Activated CD8-positive, alpha-beta memory T cell treated with anti-CD3 and anti-CD28 coated beads for 24 hours (primary cell): ENCODE results near the gene FOXL1.

Experiments used
- DNase-seq: peaks from one replicate; pipeline ENCODE4 v3.0.0-alpha.2; 2020

Gene FOXL1

DNA sequence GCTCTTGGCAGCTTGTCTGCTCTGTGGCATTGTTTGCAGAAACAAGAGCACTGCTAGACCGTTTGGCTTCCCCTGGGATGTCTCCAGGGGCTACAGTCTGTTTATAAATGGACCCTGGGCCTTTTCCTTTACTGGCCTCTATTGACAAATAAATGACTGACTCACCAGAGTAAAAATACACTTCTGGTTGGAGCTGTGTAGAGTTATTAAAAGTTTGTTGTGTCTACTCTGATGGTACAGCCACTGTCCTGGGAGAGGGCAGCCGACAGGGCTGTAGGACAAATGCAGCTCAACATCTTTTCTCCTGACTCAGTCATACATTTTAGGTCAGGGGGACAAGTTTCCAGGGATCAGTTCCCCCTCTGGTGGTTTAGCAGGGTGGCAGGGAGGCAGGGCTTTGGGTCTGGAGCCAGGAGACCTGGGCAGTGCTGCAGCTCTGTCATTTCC, 30.0 kb downstream of the FOXL1 start:
- no peak for DNase-seq

DNA sequence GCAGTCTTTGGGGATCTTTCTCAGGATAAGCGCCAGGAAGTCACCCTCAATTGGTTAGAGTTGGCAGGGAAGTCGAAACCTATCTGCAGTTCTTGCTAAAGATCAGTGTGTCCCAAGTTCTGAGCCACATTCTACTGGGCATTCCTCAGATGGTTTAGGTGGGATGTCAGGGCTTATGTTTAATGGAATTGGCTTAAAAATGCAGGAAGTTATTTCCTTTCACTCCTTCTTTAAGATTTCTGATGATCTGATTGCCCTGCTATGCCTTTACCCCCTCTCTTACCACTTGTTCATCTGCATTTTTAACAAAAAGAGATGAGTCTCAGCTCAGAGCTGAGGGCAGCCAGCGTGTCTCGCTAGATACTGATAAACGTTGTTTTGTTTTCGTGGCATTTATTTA, 30.8 kb downstream of the FOXL1 start:
- no peak for DNase-seq

DNA sequence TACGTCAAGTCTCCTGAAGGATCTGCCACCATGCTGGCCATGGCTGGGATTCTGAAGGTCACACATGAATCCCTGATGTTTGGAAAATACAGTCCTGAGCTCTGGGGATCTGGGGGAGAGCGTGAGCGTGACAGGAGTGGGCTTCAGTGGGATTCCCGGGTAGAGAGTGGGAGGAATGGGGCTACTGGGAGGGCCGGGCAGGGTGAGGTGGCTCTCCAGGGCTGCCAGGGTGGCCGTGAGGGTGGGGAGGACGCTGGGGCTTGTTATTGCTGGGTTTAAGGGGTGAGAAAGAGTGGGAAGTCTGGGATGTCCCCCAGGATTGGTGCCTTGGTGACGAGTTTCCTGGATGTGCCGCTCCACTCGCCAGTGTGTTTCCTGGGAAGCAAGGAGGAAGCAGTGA, 31.3 kb downstream of the FOXL1 start:
- no peak for DNase-seq

DNA sequence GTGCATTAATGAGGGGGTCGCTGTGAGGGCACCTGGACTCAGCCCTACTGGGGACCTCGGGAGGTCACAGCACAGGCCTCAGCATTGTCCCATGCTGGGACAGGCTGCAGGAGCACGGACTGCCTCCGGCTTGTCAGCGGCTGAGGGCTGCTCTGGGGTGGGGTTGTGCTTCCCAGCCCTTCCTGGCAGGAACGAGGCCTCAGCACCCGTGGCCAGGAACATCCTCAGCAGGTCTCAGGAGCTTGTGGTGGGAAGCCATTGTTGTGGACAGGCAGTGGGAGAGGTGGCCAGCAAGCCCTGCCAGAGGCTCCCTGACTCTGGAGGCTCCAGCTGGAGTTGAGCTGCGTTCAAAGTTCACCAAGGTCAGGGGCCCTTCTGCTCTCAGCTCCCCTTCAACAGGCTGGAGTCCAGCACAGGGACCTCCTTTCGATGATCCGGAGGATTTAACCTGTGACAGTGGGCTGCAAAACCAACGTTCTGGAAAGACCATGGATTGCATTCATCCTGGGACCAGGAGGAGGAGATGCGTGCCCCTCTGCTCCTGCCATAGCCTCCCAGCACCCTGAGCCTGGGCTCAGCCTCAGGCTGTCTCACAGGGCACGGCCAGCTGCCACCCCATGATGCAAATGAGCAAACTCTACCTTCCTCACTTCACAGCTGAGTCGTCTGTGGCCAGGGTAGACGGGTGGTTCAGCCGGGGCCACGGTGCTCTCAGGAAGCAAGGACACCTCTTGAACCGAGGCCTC, 32.6 kb downstream of the FOXL1 start:
- DNase-seq, result no peak

DNA sequence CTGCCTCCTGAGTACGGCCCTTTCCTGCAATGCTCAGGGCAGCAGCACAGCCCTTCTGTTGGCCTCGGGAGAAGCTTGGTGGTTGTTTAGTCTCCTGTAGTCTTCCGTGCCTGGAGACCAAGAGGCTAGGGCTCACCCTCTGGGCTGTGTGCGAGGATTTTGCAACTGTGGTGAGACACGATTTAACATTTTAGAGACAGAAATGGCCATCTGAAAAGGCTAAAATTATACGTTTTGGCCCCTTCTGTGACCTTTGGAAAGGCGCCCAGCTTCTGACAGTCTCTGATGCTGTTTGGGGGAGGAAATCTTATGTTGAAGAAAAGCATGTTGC, 33.1 kb downstream of the FOXL1 start:
- no peak for DNase-seq

DNA sequence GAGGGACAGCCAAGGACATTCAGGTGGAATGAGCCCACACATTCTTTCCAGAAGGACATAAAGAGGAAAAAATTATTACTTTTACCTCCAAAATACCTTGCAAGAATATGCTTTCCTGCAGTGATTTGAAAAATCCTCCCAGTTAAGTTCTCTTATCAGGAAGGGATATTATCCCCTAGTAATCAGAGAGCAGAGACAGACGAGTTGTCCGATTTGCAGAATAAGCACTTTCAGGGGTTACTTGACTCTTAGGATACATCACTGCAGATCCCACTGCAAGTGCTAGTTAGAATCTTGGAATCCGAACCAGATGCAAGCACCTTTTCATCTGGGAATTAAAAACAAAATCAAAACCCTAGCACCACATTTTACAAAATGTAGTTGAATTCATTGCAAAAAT, 33.6 kb downstream of the FOXL1 start:
- DNase-seq, result no peak

DNA sequence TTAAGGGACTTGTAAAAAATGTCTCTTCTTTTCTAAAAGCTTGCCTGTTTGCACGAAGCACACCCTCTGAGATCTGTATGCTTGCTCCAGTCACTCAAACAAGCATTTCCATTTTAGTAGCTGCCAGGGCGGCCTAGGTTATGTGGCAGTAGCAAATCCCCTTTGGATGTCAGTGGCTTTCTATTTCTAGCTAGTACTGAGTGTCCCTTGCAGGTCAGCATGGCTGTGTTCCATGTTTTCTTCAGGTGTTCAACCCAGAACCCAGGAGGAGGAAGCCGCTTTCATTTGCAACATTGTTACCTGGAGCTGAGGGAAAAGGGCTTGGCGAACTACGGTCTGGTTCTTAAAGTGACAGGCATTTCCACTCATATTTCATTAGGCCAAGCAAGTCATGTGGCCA, 36.4 kb downstream of the FOXL1 start:
- DNase-seq, result no peak

DNA sequence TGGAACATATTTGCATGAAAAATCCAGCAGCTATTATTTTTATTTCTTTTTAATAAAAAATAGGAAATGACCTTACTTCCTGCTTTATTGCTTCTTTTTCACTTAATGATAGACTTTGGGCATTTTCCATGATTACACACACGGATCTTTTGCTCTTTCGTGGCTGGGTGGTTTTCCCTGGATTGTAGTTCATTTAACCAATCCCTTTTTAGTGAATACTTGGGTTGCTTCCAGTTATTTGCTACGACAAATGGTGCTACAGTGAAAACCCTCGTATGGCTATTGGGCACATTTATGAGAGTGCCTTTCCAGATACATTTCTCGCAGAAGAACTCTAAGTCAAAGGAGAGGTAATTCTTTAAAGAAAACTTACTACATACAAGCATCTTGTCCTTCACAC, 38.6 kb downstream of the FOXL1 start:
- no peak for DNase-seq

DNA sequence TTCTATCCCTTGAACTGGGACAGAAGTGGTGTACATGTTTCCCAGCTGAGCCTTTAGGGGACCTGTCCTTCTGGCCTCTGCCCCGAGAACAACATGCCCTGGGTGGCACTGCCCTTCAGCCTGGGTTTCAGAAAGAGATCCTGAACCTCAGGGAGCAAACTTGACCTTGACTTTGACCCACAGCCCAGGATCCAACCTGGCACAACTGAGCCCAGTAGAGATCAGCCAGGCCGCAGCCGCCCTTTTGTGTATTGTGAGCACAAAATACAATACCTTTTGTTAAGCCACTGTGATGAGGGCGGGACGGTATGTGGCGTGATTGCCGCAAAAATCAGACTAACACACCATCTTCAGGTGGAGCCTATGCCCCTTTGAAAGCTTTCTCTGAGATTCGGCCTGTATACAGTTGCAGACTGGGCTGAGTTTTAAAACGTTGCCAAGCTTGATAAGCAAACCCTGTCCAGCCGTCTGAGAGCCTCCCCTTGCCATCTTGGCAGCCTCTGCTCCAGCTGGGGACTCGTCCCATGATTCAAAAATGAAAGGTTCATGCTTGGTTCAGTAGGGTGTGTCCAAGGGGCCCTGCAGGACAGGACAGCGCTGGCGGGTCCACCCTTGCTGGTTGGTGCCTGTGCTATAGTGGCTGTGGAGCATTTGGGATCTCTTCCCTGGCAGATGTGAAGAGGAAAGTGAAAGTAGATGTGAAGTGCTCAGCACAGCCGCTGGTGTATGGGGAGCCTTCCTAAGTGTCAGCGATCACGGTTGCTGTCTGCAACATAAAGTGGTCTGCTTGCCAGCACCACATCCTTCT, 40.3 kb downstream of the FOXL1 start:
- no peak for DNase-seq

DNA sequence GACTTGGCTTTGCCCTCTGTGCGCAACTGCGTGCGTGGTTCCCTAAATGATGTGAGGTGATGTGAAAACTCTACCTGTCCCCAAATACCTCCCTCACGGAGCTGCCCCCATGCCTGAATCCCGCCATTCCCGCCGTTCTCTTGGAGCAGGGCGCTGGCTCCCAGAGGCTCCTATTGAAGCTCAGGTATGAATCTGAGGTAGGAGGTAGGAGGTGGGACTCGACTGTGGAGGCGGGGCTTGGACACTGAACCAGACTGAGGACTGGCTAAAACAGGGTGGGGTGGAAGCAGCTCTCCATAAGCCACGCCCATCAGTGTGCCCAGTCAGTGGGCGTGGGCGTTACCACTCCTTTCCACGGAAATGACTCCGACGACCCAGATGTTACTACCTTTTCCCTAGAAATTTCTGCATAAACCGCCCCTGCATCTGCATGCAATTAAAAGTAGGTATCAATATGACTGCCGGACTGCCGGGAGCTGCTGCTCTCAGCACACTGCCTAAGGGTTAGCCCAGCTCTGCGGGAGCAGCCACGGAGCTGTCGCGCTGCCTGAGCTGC, 41.0 kb downstream of the FOXL1 start:
- no peak for DNase-seq

DNA sequence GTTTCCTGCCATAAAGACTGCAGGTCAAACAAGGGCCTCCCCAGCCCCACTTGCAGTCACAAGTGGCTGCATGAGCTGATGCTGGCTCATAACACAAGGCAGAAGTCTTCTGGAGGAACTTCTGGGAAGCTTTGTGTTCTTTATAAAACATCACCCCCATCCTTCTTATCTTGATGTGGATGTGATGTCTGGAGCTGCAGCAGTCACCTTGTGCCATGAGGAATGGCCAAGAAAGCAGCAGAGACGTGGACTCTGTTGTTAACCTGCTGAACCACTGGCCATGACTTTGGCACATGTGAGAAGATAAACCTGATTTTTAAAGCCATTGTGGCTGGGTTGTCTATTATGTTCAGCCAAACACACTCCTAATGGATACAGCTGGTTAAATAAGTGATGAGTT, 41.8 kb downstream of the FOXL1 start:
- no peak for DNase-seq

DNA sequence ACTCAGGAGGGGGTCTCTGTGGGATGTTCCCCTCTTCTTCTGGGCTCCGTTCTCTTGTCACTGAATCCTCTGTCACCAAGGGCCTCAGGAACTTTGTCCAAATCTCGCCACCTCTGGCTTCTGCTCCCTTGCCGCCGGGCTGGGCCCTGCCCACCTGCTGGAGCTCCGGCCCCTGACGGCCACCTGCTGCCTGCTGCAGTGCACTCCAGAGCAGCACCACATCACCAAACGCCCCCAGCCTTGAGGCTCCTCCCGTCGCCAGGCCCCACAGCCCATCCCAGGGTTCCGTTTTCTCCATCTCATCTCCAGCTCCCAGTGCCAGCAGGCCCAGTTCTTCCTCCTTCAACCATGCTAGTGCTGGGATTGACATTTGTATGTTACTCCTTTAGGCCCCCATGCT, 43.6 kb downstream of the FOXL1 start:
- no peak for DNase-seq

DNA sequence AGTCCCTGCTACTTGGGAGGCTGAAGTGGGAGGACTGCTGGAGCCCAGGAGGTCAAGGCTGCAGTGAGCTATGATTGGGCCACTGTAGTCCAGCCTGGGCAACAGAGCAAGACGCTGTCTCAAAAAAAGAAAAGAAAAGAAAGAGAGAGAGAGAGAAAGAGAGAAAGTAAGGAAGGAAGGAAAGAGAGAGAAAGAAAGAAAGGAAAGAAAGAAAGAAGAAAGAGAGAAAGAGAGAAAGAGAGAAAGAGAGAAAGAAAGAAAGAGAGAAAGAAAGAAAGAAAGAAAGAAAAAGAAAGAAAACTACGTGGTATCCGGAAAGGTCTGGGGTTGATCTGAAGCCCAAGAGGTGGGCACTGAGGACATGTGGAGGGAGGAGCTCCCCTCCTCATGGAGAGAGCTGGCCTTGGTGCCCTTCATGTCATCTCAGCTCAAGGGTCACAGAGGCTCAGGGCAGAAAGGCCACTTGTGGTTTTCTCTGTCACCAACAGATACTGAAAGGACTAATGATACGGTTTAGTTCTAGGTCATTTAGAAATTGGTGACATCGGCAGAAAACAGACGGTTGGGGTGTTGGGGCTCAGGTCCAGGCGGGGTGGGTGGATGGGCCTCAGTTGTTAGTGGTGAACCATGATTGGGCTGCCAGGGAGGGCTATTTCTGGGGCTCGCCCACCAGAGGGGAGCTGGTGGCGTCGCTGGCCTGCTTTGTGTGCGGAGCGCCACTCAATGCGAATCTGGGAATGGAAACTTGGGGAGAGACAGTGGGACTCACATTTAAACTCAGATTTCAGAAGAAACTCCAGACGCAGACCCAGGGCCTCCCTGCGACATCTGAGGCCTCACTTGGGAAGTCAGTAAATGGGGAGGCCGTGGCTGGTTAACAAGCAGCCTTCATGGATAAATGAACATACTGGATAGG, 44.6 kb downstream of the FOXL1 start:
- no peak for DNase-seq

DNA sequence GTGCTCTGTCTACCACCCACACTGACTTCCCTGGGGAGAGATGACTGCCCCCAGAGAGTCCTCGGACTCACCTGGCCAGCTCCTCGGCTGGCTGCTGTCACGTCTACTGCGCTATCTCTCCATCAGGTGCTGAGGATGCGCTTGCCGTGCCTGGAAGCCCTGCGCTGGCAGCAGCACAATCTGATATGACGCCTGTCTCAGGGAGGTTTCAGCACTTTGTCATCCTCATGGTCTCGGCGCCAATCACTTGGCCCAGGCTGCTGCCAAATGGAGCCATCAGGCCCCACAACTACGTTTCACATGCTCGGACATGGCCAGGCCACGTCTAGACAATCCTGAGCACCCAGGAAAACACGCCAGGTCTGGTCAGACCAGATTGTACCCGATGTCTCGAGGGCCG, 46.7 kb downstream of the FOXL1 start:
- DNase-seq, result no peak

DNA sequence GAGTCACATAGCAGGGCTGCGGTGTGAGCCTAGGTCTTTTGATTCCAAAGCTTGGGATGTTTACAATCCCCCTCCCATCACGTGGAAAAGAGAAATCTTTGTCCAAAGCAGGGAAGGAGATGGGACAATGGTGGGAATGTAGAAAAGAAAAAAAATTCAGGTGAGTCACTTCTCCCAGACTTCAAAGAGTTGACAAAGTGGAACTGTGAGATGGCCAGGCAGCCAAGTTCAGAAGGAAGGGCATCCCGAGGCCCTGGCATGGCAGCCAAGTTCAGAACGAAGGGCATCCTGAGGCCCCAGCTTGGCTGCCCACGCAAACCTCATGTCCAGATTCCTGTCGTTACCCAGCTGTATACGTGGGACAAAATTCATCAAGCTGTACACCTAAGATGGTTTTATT, 47.5 kb downstream of the FOXL1 start:
- DNase-seq, result no peak

DNA sequence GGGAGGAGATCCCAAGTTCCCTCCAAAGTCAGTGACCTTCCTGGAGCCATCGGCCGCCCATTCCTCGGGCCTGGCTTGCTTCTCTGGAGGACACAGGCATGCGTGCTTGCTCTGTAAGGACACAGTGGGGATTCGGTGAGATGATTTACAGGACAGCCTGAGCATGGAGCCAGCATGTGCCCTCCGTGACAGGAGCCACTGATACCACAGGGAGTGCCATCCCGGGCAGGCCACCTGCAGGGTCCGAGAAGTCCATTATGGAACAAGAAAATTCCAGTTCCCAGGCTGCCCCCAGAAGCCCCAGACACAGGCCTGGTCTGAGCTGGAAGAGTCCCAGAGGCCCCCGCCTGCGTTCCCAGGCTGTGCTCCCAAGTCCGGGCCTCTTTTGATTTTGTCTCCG, 47.9 kb downstream of the FOXL1 start:
- DNase-seq, result no peak

DNA sequence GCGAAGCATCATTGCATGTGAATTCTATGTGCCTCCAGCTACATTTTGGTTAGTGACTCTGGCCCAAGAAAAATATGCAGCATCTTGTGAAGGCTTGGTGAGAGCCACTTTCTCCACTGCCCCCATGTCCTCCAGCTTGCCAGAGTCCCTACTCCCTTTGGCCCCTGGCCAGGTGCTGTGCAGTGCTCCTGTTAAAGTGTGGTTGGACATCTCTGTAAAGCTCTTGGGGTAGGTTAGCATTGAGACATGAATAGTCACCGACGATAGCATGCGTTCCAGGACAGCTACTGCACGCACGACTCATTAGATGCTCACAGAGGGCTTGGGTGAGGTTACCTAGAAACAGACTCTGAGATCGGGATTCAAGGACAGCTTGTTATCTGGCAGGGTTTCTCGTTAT, 48.6 kb downstream of the FOXL1 start:
- no peak for DNase-seq

DNA sequence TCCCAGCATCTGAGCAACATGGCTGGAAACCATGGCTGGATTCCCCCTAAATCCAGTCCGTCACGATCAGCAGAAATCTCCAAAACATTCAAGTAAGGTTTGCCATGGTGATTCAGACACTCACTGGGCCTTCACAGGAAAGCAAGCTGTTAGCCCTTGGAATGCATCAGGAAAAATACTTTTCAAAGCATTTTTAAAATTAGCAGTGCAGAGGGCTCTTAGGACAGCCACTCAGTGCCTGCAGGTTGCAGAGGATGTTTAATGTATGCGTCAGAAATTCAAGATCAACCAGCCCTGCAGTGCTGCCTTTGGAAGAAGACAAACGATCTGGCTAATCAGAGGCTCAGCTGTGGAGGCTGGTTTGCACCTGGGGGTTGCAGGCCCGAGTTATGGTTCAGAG, 50.3 kb downstream of the FOXL1 start:
- no peak for DNase-seq

DNA sequence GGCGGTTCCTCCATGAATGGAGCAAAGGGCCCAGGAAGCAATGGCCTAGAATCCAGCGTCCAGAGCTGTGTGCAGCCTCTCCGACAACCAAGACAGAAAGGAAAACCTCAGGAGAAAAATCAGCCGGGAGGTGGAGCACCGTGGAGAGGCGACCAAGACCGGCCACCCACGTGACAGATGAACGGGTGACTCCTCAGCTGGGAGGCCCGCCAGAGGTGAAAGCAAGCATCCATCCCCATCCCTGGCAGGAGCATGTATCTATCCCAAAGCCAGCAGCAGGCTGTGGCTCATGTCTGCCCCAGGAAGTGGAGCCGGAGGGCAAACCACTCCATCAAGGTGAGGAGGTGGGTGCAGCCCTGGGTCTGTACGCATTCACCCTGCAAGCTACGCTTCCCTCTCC, 52.1 kb downstream of the FOXL1 start:
- DNase-seq, result no peak

DNA sequence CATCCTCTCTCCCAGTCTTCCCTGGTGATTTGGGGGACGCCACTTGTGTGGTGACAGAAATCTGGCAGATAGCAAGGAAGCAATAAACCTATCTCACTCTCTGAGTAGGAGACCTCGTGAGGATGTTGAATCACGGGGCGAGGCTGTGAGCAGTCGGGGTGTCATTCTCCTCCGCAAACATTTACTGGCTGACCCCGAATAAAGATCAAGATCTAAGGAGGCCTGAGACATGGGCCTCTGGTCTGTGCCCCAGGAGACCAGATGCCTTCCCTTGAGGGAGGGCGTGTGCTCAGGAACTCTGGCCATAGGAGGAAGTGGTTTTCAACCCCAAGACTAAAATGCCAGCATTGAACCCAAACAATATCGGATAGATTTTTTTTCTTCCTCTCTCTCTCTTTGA, 53.1 kb downstream of the FOXL1 start:
- DNase-seq, result no peak
